Aorta (tissue), 5 donors: ENCODE measurements around the gene ARL3. TPM values are rescaled to one million over a fixed set of nuclear protein-coding genes. Genes with fewer than 3 reads are reported as not detected.
"Not testable (repeated sequence)": the region's sequence is repeated elsewhere in the genome, so short reads cannot be mapped to it uniquely, and the experiment has no call there.

ENCODE experiments used
- ATAC-seq: fragments of 200-7000 bp; cut with Tn5 transposase; one replicate; pipeline ENCODE4 v1.9.1; 2022; ENCODE audit warnings: moderate library complexity; ENCODE audit not compliant: low FRiP score
- DNase-seq, 2 donors: peaks; one replicate each; pipeline ENCODE4 v3.0.0-alpha.2; 2020
- H3K27ac ChIP-seq, 2 donors: one replicate each; pipeline ENCODE4 v1.5.1; 2013; ENCODE audit warnings: low read length in 2 of 2, mild to moderate bottlenecking in 2 of 2, moderate library complexity in 2 of 2, control low read depth in 1 of 2, inconsistent platforms in 1 of 2, low read depth in 1 of 2
- H3K27me3 ChIP-seq, 2 donors: one replicate each; pipeline ENCODE4 v1.6.1; 2013; ENCODE audit warnings: control low read depth in 1 of 2, low read length in 1 of 2, mild to moderate bottlenecking in 1 of 2, moderate library complexity in 1 of 2; ENCODE audit not compliant: insufficient read depth in 2 of 2, control insufficient read depth in 1 of 2
- H3K36me3 ChIP-seq, 2 donors: one replicate each; pipeline ENCODE4 v1.6.1; 2013; ENCODE audit warnings: control low read depth in 1 of 2, low read length in 1 of 2, mild to moderate bottlenecking in 1 of 2; ENCODE audit not compliant: insufficient read depth in 2 of 2, control insufficient read depth in 1 of 2
- H3K4me1 ChIP-seq, 2 donors: one replicate each; pipeline ENCODE4 v1.6.1; 2013; ENCODE audit warnings: low read length in 2 of 2, control low read depth in 1 of 2, mild to moderate bottlenecking in 1 of 2, moderate library complexity in 1 of 2; ENCODE audit not compliant: insufficient read depth in 2 of 2, control insufficient read depth in 1 of 2
- H3K4me3 ChIP-seq, 2 donors: one replicate each; pipeline ENCODE4 v1.5.1; 2013; ENCODE audit warnings: low read length in 2 of 2, control low read depth in 1 of 2, mild to moderate bottlenecking in 1 of 2
- H3K9me3 ChIP-seq: one replicate; pipeline ENCODE4 v1.6.1; 2013; ENCODE audit warnings: mild to moderate bottlenecking, low read length; ENCODE audit not compliant: control insufficient read depth
- WGBS, 2 donors: extraction: QIAGEN DNeasy Blood & Tissue Kit; methylation state at CpG; one replicate each; pipeline ENCODE4 v1.1.7; 2013; 5-methylcytosine and 5-hydroxymethylcytosine counted together
- intact Hi-C, 2 donors: fragments of 100-400 bp; cut with DNase I; formaldehyde crosslinking; loops; one replicate each; pipeline versions ENCODE4 v1.14.2 to v1.15.0; 2022
- polyA plus RNA-seq, 2 donors: library from polyadenylated mRNA; stranded (reverse); fragments of 200-250 nt; gene quantifications; one replicate each; pipeline ENCODE4 v1.2.3, GENCODE V29; 2013
- total RNA-seq, 2 donors: library from RNA; stranded (reverse); fragmentation: NEBNext Ultra II Directional; extraction: Animal tissue kit (Norgen Biotek cat#: 25700); gene quantifications; one replicate each; pipeline ENCODE4 v1.2.1, GENCODE V29; 2021
- donor health status: healthy with polysubstance abuse.
- donor health status: Bipolar disorder and iron deficiency.
- donor health status: DM: no; HTN: no; CAD: no.
- donor health status: DM: no; HTN: no; CAD: no.
- donor health status: DM: yes; HTN: yes; CAD: no.

Gene ARL3
- total and polyA plus RNA-seq, 4 donors: 8.2 to 18.9 (median 13.0) TPM

GRCh38 chr10:102704915-102705314 is 9.3 kb downstream of the ARL3 start:
- H3K4me1 ChIP-seq: no peaks in the 10 kb centered on the region
- no peak for ATAC-seq
- no peaks in the 10 kb centered on the region for H3K36me3 ChIP-seq
- no peak for DNase-seq
- 60 to 61% methylated on average over 6 of the region's 6 CpGs for WGBS, 2 donors
- no peaks in the 10 kb centered on the region for H3K9me3 ChIP-seq
- no peak overlapping the region for H3K27ac ChIP-seq
- H3K27me3 ChIP-seq: no peaks in the 10 kb centered on the region
- intact Hi-C loops: no loop called here
- H3K4me3 ChIP-seq: no peak overlapping the region

- H3K4me3 ChIP-seq: no peak overlapping the region
- DNase-seq (no peak), ATAC-seq (no peak)
- 79% methylated on average over 2 of the region's 2 CpGs for WGBS, 2 donors
- no peaks in the 10 kb centered on the region for H3K9me3 ChIP-seq
- H3K4me1 ChIP-seq: no peaks in the 10 kb centered on the region
- intact Hi-C loops: no loop called here
- no peak overlapping the region for H3K27ac ChIP-seq
- H3K27me3 ChIP-seq: no peaks in the 10 kb centered on the region
- H3K36me3 ChIP-seq: peaks cover 0 to 4% of the 10 kb centered on the region in 2 donors
Observed at GRCh38 chr10:102702742-102703141, 11.5 kb downstream of the ARL3 start.

GRCh38 chr10:102701796-102702195 is 12.4 kb downstream of the ARL3 start:
- no peak for DNase-seq
- H3K36me3 ChIP-seq: peaks cover 0 to 6% of the 10 kb centered on the region in 2 donors
- no peak for ATAC-seq
- intact Hi-C loops: no loop called here
- H3K4me1 ChIP-seq: no peaks in the 10 kb centered on the region
- H3K27me3 ChIP-seq: no peaks in the 10 kb centered on the region
- WGBS, 2 donors: 96 to 97% methylated on average over 3 of the region's 3 CpGs
- no peak overlapping the region for H3K27ac ChIP-seq
- no peak overlapping the region for H3K4me3 ChIP-seq
- no peaks in the 10 kb centered on the region for H3K9me3 ChIP-seq

GRCh38 chr10:102701272-102701671 is 12.9 kb downstream of the ARL3 start:
- H3K27me3 ChIP-seq: no peaks in the 10 kb centered on the region
- no peaks in the 10 kb centered on the region for H3K9me3 ChIP-seq
- DNase-seq: no peak
- ATAC-seq: no peak
- H3K27ac ChIP-seq: no peak overlapping the region
- no peak overlapping the region for H3K4me3 ChIP-seq
- H3K4me1 ChIP-seq: no peaks in the 10 kb centered on the region
- intact Hi-C loops: no loop called here
- H3K36me3 ChIP-seq: peaks cover 0 to 6% of the 10 kb centered on the region in 2 donors
- 69 to 86% methylated on average over 3 of the region's 3 CpGs for WGBS, 2 donors

GRCh38 chr10:102698894-102699293 is 15.3 kb downstream of the ARL3 start:
- Histone ChIP-seq H3K9me3 (no peaks in the 10 kb centered on the region), H3K27me3 (no peaks in the 10 kb centered on the region), H3K4me1 (no peaks in the 10 kb centered on the region), H3K4me3 (no peak overlapping the region), H3K27ac (no peak overlapping the region), H3K36me3 (peaks cover 0 to 10% of the 10 kb centered on the region in 2 donors)
- 82 to 85% methylated on average over 2 of the region's 2 CpGs for WGBS, 2 donors
- ATAC-seq (no peak), DNase-seq (no peak)
- intact Hi-C loops: no loop called here

GRCh38 chr10:102696736-102697135 is 17.5 kb downstream of the ARL3 start:
- Histone ChIP-seq H3K4me1 (no peaks in the 10 kb centered on the region), H3K27me3 (no peaks in the 10 kb centered on the region), H3K36me3 (peaks cover 0 to 10% of the 10 kb centered on the region in 2 donors), H3K27ac (no peak overlapping the region), H3K9me3 (no peaks in the 10 kb centered on the region), H3K4me3 (no peak overlapping the region)
- ATAC-seq: no peak
- whole genome bisulfite sequencing, 2 donors: 89 to 96% methylated on average over 3 of the region's 3 CpGs
- DNase-seq: no peak
- intact Hi-C loops: no loop called here

- H3K36me3 ChIP-seq: peaks cover 0 to 10% of the 10 kb centered on the region in 2 donors
- WGBS, 2 donors: 96 to 97% methylated on average over 10 of the region's 10 CpGs
- not testable (repeated sequence) for ATAC-seq
Observed at GRCh38 chr10:102695401-102695800, 18.8 kb downstream of the ARL3 start.

GRCh38 chr10:102691285-102692066 is 22.7 kb downstream of the ARL3 start:
- 87 to 91% methylated on average over 8 of the region's 8 CpGs for WGBS, 2 donors
- peaks cover 0 to 4% of the 10 kb centered on the region in 2 donors for H3K36me3 ChIP-seq
- DNase-seq (no peak), ATAC-seq (no peak)
- H3K9me3 ChIP-seq: no peaks in the 10 kb centered on the region
- H3K4me3 ChIP-seq: no peak overlapping the region
- no peaks in the 10 kb centered on the region for H3K4me1 ChIP-seq
- no peak overlapping the region for H3K27ac ChIP-seq
- H3K27me3 ChIP-seq: no peaks in the 10 kb centered on the region
- intact Hi-C loops: no loop called here

More at GRCh38 chr10:102695401-102695800, 18.8 kb downstream of the ARL3 start:
- H3K4me1 ChIP-seq, DNase-seq, H3K27me3 ChIP-seq, H3K4me3 ChIP-seq, intact Hi-C loops, H3K9me3 ChIP-seq, H3K27ac ChIP-seq: not testable (repeated sequence)

- Histone ChIP-seq H3K4me1 (no peaks in the 10 kb centered on the region), H3K36me3 (peaks cover 0 to 3% of the 10 kb centered on the region in 2 donors), H3K27ac (no peak overlapping the region), H3K4me3 (no peak overlapping the region), H3K9me3 (no peaks in the 10 kb centered on the region), H3K27me3 (no peaks in the 10 kb centered on the region)
- intact Hi-C loops: no loop called here
- no peak for DNase-seq
- no peak for ATAC-seq
- WGBS, 2 donors: 93% methylated on average over 5 of the region's 5 CpGs
Observed at GRCh38 chr10:102683736-102684135, 30.5 kb downstream of the ARL3 start.
